Measurements from ENCODE around the gene DGKH. TPM values are rescaled to one million over a fixed set of nuclear protein-coding genes. Genes with fewer than 3 reads are reported as not detected.

DGKH gene
- total and polyA plus RNA-seq, 11 donors: 1.8 to 13.1 (median 7.4) TPM

GRCh38 chr13:42048684-42049453 lies 421 bp downstream of the DGKH start:
- TF ChIP-seq CTCF (IDR thresholded peaks at IDR 0.05) (peak in 7 of 12 donors; percentile 9 to 53 (median 26)), POLR2A (IDR thresholded peaks at IDR 0.05) (peak in 1 of 2 donors; percentile 39)
- Histone ChIP-seq H3K4me1 (peaks cover 0 to 28% (median 17%) of the 10 kb centered on the region in 12 donors), H3K27ac (peak overlapping the region; percentile 89 to 96 (median 90)), H3K27me3 (no peaks in the 10 kb centered on the region), H3K4me3 (peak overlapping the region; percentile 70 to 96 (median 89)), H3K9me3 (no peaks in the 10 kb centered on the region), H3K36me3 (no peaks in the 10 kb centered on the region)
- ATAC-seq: peak; percentile 80 to 91 (median 88)
- 1% methylated on average over 47 to 88 of the region's 91 CpGs for WGBS, 4 donors
- peak; percentile 88 to 91 (median 89) for DNase-seq
- intact Hi-C loops (cut with DNase I): loop anchor here in 9 of 10 donors (2.0 to 10.0 kb wide), 11 partner anchors 56 to 984 kb away; partner anchors contain the start of genes VWA8 (in 2 of the 9) and WBP4 (in 1 of the 9)

GRCh38 chr13:42049454-42049813 lies 986 bp downstream of the DGKH start:
- 6 to 10% (median 8%) methylated on average over 8 to 11 of the region's 11 CpGs for WGBS, 4 donors
- intact Hi-C loops (cut with DNase I): loop anchor here in 9 of 10 donors (2.0 to 10.0 kb wide), 11 partner anchors 55 to 985 kb away; partner anchors contain the start of genes VWA8 (in 2 of the 9) and WBP4 (in 1 of the 9)
- no peaks in the 10 kb centered on the region for H3K9me3 ChIP-seq
- H3K27me3 ChIP-seq: no peaks in the 10 kb centered on the region
- no peak for DNase-seq
- peak overlapping the region; percentile 48 to 96 (median 88) for H3K4me3 ChIP-seq
- no peaks in the 10 kb centered on the region for H3K36me3 ChIP-seq
- peak in 1 of 4 donors; percentile 47 for ATAC-seq
- peaks cover 0 to 29% (median 17%) of the 10 kb centered on the region in 12 donors for H3K4me1 ChIP-seq
- H3K27ac ChIP-seq: peak overlapping the region; percentile 0 to 95 (median 84)
- no peak for TF ChIP-seq POLR2A (IDR thresholded peaks at IDR 0.05)

- Histone ChIP-seq H3K4me1 (peaks cover 0 to 22% (median 13%) of the 10 kb centered on the region in 12 donors), H3K4me3 (peak overlapping the region in 4 of 12 donors; percentile 11 to 22 (median 12)), H3K27me3 (no peaks in the 10 kb centered on the region), H3K36me3 (peaks cover 0 to 4% (median 0%) of the 10 kb centered on the region in 9 donors), H3K27ac (peak overlapping the region in 4 of 12 donors; percentile 13 to 39 (median 20)), H3K9me3 (peaks cover 0 to 11% (median 2%) of the 10 kb centered on the region in 12 donors)
- DNase-seq (no peak), ATAC-seq (peak in 2 of 4 donors; percentile 49 to 54)
- intact Hi-C loops (cut with DNase I): loop anchor here in 2 of 10 donors (5.0 to 10.0 kb wide), 2 partner anchors 50 to 148 kb away; no protein-coding TSS in a partner anchor
- WGBS, 4 donors: 58 to 67% (median 64%) methylated on average over 5 of the region's 5 CpGs
- no peak for TF ChIP-seq CTCF (IDR thresholded peaks at IDR 0.05)
- TF ChIP-seq POLR2A (IDR thresholded peaks at IDR 0.05): no peak
Observed at GRCh38 chr13:42054798-42055499, 6.5 kb downstream of the DGKH start.

- H3K9me3 ChIP-seq: peaks cover 0 to 11% (median 2%) of the 10 kb centered on the region in 12 donors
- peak in 3 of 4 donors; percentile 42 to 48 (median 47) for ATAC-seq
- no peak for DNase-seq
- H3K27me3 ChIP-seq: no peaks in the 10 kb centered on the region
- H3K4me3 ChIP-seq: peak overlapping the region in 4 of 12 donors; percentile 11 to 22 (median 12)
- WGBS, 4 donors: 52 to 61% (median 56%) methylated on average over 6 of the region's 6 CpGs
- TF ChIP-seq CTCF (IDR thresholded peaks at IDR 0.05) (no peak), POLR2A (IDR thresholded peaks at IDR 0.05) (no peak)
- peaks cover 0 to 4% (median 0%) of the 10 kb centered on the region in 9 donors for H3K36me3 ChIP-seq
- intact Hi-C loops (cut with DNase I): loop anchor here in 1 of 10 donors (10.0 kb wide), 1 partner anchor 49 kb away; no protein-coding TSS in a partner anchor
- peaks cover 0 to 22% (median 11%) of the 10 kb centered on the region in 12 donors for H3K4me1 ChIP-seq
- peak overlapping the region in 5 of 12 donors; percentile 7 to 39 (median 13) for H3K27ac ChIP-seq
Observed at GRCh38 chr13:42055500-42056085, 7.1 kb downstream of the DGKH start.
